Uterus (tissue), 4 donors: ENCODE results near the gene MMP27. TPM values are rescaled to one million over a fixed set of nuclear protein-coding genes. Genes with fewer than 3 reads are reported as not detected.
"Not testable (repeated sequence)": the region's sequence is repeated elsewhere in the genome, so short reads cannot be mapped to it uniquely, and the experiment has no call there.

Experiments used
- DNase-seq, 2 donors: peaks; one replicate each; pipeline ENCODE4 v3.0.0-alpha.2; 2019 to 2020
- H3K27ac ChIP-seq, 2 donors: fragments of 200-600 bp; sonication (generic); 1 replicate in 1 of 2; 2 replicates in 1 of 2; pipeline ENCODE4 v1.5.1; 2016 to 2018
- H3K27me3 ChIP-seq, 2 donors: fragments of 200-600 bp; sonication (generic); one replicate each; pipeline ENCODE4 v1.5.1; 2018 to 2019; ENCODE audit warnings: control low read depth in 1 of 2
- H3K36me3 ChIP-seq, 2 donors: fragments of 200-600 bp; sonication (generic); one replicate each; pipeline ENCODE4 v1.5.1; 2019; ENCODE audit warnings: control low read depth in 1 of 2
- H3K4me1 ChIP-seq, 2 donors: fragments of 200-600 bp; sonication (generic); one replicate each; pipeline ENCODE4 v1.5.1; 2018 to 2019; ENCODE audit warnings: control low read depth in 1 of 2
- H3K4me3 ChIP-seq, 2 donors: fragments of 200-600 bp; sonication (generic); 1 replicate in 1 of 2; 2 replicates in 1 of 2; pipeline ENCODE4 v1.5.1; 2018 to 2019; ENCODE audit warnings: mild to moderate bottlenecking in 1 of 2
- H3K9me3 ChIP-seq, 2 donors: fragments of 200-600 bp; sonication (generic); one replicate each; pipeline ENCODE4 v1.5.1; 2019; ENCODE audit warnings: control low read depth in 1 of 2
- CTCF ChIP-seq, 4 experiments: fragments of 200-600 bp in 2 of 4; fragments of 450-650 bp in 2 of 4; sonication (generic) in 2 of 4; IDR thresholded peaks; one replicate each; pipeline ENCODE4 v1.5.1; 2016 to 2019; ENCODE audit warnings: antibody characterized with exemption in 4 of 4, mild to moderate bottlenecking in 2 of 4, moderate library complexity in 1 of 4
- POLR2A ChIP-seq, 2 donors: fragments of 450-650 bp; IDR thresholded peaks; one replicate each; pipeline ENCODE4 v1.6.1; 2016; ENCODE audit warnings: antibody characterized with exemption in 2 of 2, mild to moderate bottlenecking in 1 of 2, moderate library complexity in 1 of 2
- intact Hi-C: fragments of 100-400 bp; cut with DNase I; formaldehyde crosslinking; loops from one replicate; pipeline ENCODE4 v1.15.1; 2023; ENCODE audit warnings: low total_unique reads
- total RNA-seq, 4 donors: library from RNA; depleted of rRNA in 3 of 4; stranded (reverse); fragments of >200 nt in 3 of 4; gene quantifications; one replicate each; pipeline versions ENCODE4 v1.1.0 to v1.2.4, GENCODE V29; 2014 to 2023
- donor health status: DM: yes; HTN: yes; CAD: no.

The MMP27 gene
- not detected for total RNA-seq

- H3K9me3 ChIP-seq, result no peaks in the 10 kb centered on the region
- TF ChIP-seq POLR2A (IDR thresholded peaks at IDR 0.05), result no peak
- TF ChIP-seq CTCF (IDR thresholded peaks at IDR 0.05), result no peak
- intact Hi-C loops, result no loop called here
- H3K36me3 ChIP-seq, result no peaks in the 10 kb centered on the region
- H3K27me3 ChIP-seq, result no peaks in the 10 kb centered on the region
- no peak within 1 kb of the TSS for H3K27ac ChIP-seq
- no peak within 1 kb of the TSS for H3K4me3 ChIP-seq
- no peak for DNase-seq
- H3K4me1 ChIP-seq, result no peaks in the 10 kb centered on the region
These were observed at the start of gene MMP27 for GRCh38 chr11:102705626-102706025. Gene MMP27, minus strand, starts transcription at chr11:102705769. Its CDS starts 55 bp downstream, at chr11:102705714.

- Histone ChIP-seq H3K9me3 (no peaks in the 10 kb centered on the region), H3K36me3 (no peaks in the 10 kb centered on the region), H3K4me1 (no peaks in the 10 kb centered on the region), H3K4me3 (no peak overlapping the region), H3K27ac (no peak overlapping the region), H3K27me3 (no peaks in the 10 kb centered on the region)
- no peak for TF ChIP-seq POLR2A (IDR thresholded peaks at IDR 0.05)
- no peak for TF ChIP-seq CTCF (IDR thresholded peaks at IDR 0.05)
- intact Hi-C loops, result no loop called here
- no peak for DNase-seq
These were observed 47.7 kb upstream of the MMP27 start for GRCh38 chr11:102753267-102753666.

GRCh38 chr11:102751673-102752072 lies 46.1 kb upstream of the MMP27 start:
- no peak for DNase-seq
- H3K9me3 ChIP-seq, result no peaks in the 10 kb centered on the region
- no peaks in the 10 kb centered on the region for H3K36me3 ChIP-seq
- no peaks in the 10 kb centered on the region for H3K27me3 ChIP-seq
- H3K4me3 ChIP-seq, result no peak overlapping the region
- TF ChIP-seq CTCF (IDR thresholded peaks at IDR 0.05) (no peak), POLR2A (IDR thresholded peaks at IDR 0.05) (no peak)
- no peaks in the 10 kb centered on the region for H3K4me1 ChIP-seq
- intact Hi-C loops, result no loop called here
- no peak overlapping the region for H3K27ac ChIP-seq

- H3K27ac ChIP-seq, result no peak overlapping the region
- no peaks in the 10 kb centered on the region for H3K4me1 ChIP-seq
- intact Hi-C loops, result no loop called here
- DNase-seq, result no peak
- H3K4me3 ChIP-seq, result no peak overlapping the region
- no peaks in the 10 kb centered on the region for H3K27me3 ChIP-seq
- TF ChIP-seq CTCF (IDR thresholded peaks at IDR 0.05) (no peak), POLR2A (IDR thresholded peaks at IDR 0.05) (no peak)
- H3K36me3 ChIP-seq, result no peaks in the 10 kb centered on the region
- H3K9me3 ChIP-seq, result no peaks in the 10 kb centered on the region
These were observed 43.6 kb upstream of the MMP27 start for GRCh38 chr11:102749101-102749722.

- H3K27ac ChIP-seq, H3K4me1 ChIP-seq, intact Hi-C loops: not testable (repeated sequence)
These were observed 41.4 kb upstream of the MMP27 start for GRCh38 chr11:102746746-102747578.

More at GRCh38 chr11:102746746-102747578, 41.4 kb upstream of the MMP27 start:
- not testable (repeated sequence) for H3K4me3 ChIP-seq, H3K27me3 ChIP-seq, H3K9me3 ChIP-seq, H3K36me3 ChIP-seq, DNase-seq
